A673 (cell line): ENCODE measurements around the gene NEK5. TPM values are rescaled to one million over a fixed set of nuclear protein-coding genes. Genes with fewer than 3 reads are reported as not detected.

Source experiments
- BruUV-seq: library from RNA; stranded (reverse); fragments of 400-500 nt; replicated peaks from 2 replicates; lab custom pipeline; 2021; lab: Mats Ljungman, UMichigan
- CTCF ChIA-PET: fragments of 300-600 bp; sonication (Branson Sonifier 250); formaldehyde crosslinking; loops from one replicate; lab custom pipeline; 2022; ENCODE audit warnings: antibody characterized with exemption; lab: Charles Lee
- POLR2A ChIA-PET: fragments of 300-600 bp; sonication (Branson Sonifier 250); formaldehyde crosslinking; loops from one replicate; lab custom pipeline; 2022; ENCODE audit warnings: antibody characterized with exemption; ENCODE audit not compliant: low non-redundant PET; lab: Charles Lee
- DNase-seq: peaks from one replicate; pipeline ENCODE4 v3.0.0-alpha.2; 2015; ENCODE audit warnings: low spot score
- H3K27ac ChIP-seq: fragments of 200-600 bp; sonication (generic); 2 replicates; pipeline ENCODE4 v1.5.1; 2016; ENCODE audit warnings: mixed run types, low read depth, mild to moderate bottlenecking, mixed read lengths, antibody characterized with exemption, low read length; ENCODE audit not compliant: poor library complexity, severe bottlenecking
- H3K27me3 ChIP-seq: fragments of 200-600 bp; sonication (generic); replicated peaks from 2 replicates; pipeline ENCODE4 v1.6.1; 2017; ENCODE audit warnings: mixed run types, low read depth, mild to moderate bottlenecking, mixed read lengths, antibody characterized with exemption, low read length; ENCODE audit not compliant: insufficient read depth, poor library complexity
- H3K36me3 ChIP-seq: fragments of 200-600 bp; sonication (generic); 2 replicates; pipeline ENCODE4 v1.6.1; 2016; ENCODE audit warnings: mixed run types, mild to moderate bottlenecking, mixed read lengths, antibody characterized with exemption, low read length; ENCODE audit not compliant: insufficient read depth, poor library complexity, severe bottlenecking
- H3K4me1 ChIP-seq: fragments of 200-600 bp; sonication (generic); 2 replicates; pipeline ENCODE4 v1.6.1; 2017; ENCODE audit warnings: mixed run types, mild to moderate bottlenecking, mixed read lengths, antibody characterized with exemption, low read length; ENCODE audit not compliant: insufficient read depth, poor library complexity, severe bottlenecking
- H3K4me3 ChIP-seq: fragments of 200-600 bp; sonication (generic); 2 replicates; pipeline ENCODE4 v1.5.1; 2016; ENCODE audit warnings: low read depth, mixed run types, mild to moderate bottlenecking, mixed read lengths, low read length; ENCODE audit not compliant: poor library complexity, severe bottlenecking
- H3K9me3 ChIP-seq: fragments of 200-600 bp; sonication (generic); 2 replicates; pipeline ENCODE4 v1.6.1; 2016; ENCODE audit warnings: mixed run types, low read depth, mild to moderate bottlenecking, mixed read lengths, antibody characterized with exemption, low read length; ENCODE audit not compliant: poor library complexity, severe bottlenecking
- EZH2 ChIP-seq: fragments of 200-600 bp; sonication (generic); IDR thresholded peaks from 2 replicates; pipeline ENCODE4 v1.6.1; 2017; ENCODE audit warnings: borderline replicate concordance, low read depth, mild to moderate bottlenecking, mixed read lengths, antibody characterized with exemption, low read length; ENCODE audit not compliant: poor library complexity, severe bottlenecking
- intact Hi-C: fragments of 100-400 bp; cut with micrococcal nuclease; formaldehyde crosslinking; loops from one replicate; pipeline ENCODE4 v1.10.0; 2022; ENCODE audit not compliant: unreplicated experiment
- total RNA-seq: library from RNA; stranded (reverse); gene quantifications from 2 replicates; pipeline ENCODE4 v1.2.3, GENCODE V29; 2021
- TF ChIP-seq, protein P1 (sequence below): fragments of 300-800, 200-600 bp; sonication (generic); conservative IDR thresholded peaks from 2 replicates; pipeline ENCODE4 v1.5.1; 2017; ENCODE audit warnings: low read depth, mild to moderate bottlenecking, antibody characterized with exemption, low read length, moderate library complexity, mixed read lengths

NEK5 gene
- total RNA-seq, 1 experiment from 2014 or later: not detected

DNA sequence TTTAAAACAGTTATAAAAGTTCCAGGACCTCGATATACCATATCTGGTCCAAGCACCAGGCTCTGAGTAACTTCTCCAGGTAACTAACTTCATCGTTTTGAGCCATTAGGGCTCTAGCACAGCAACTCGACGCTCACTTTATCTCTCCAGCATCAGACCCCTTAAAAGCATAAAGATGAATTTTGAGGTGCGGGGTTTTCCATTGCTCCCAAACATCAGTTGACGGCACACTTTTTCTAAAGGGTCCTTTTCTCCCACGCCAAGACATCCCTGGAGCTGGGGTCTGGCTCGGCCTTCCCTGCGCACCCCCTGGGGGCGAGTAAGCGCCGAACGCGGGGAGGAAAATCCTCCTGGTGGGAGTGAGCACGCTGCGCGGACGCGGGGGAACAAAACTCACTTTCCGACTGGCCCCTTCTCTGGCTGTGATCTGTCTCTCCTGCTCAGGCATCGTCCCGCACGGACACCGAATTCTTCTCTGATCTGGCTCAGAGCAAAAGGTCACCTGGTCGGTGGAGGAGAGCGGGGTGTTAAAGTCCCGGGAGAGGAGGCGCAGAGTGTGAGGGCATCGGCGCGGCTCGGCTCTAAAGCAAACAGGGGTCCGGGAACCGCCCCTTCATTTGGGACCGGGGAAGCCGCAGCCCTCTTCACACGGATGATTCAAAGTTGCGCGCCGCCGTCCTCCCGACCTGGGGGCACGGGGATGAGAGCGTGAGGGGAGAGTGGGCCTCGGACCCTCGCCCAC is 117.8 kb downstream of the NEK5 start, which contains the start of gene ATP7B:
ATP7B (minus strand) TSS at position 561 of the 742 bp plus-strand sequence; CDS start at position 448, 113 bp downstream.
- Histone ChIP-seq H3K4me3 (peak within 1 kb of the TSS; percentile 98), H3K36me3 (no peaks in the 10 kb centered on the region), H3K27ac (peak within 1 kb of the TSS; percentile 79), H3K27me3 (peaks cover 22% of the 10 kb centered on the region), H3K9me3 (no peaks in the 10 kb centered on the region), H3K4me1 (peaks cover 10% of the 10 kb centered on the region)
- TF ChIP-seq, protein P1, sequence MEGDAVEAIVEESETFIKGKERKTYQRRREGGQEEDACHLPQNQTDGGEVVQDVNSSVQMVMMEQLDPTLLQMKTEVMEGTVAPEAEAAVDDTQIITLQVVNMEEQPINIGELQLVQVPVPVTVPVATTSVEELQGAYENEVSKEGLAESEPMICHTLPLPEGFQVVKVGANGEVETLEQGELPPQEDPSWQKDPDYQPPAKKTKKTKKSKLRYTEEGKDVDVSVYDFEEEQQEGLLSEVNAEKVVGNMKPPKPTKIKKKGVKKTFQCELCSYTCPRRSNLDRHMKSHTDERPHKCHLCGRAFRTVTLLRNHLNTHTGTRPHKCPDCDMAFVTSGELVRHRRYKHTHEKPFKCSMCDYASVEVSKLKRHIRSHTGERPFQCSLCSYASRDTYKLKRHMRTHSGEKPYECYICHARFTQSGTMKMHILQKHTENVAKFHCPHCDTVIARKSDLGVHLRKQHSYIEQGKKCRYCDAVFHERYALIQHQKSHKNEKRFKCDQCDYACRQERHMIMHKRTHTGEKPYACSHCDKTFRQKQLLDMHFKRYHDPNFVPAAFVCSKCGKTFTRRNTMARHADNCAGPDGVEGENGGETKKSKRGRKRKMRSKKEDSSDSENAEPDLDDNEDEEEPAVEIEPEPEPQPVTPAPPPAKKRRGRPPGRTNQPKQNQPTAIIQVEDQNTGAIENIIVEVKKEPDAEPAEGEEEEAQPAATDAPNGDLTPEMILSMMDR: no peak
- TF ChIP-seq EZH2: no peak
- ChIA-PET CTCF (no interaction called here), POLR2A (no interaction called here)
- no TSS peak for BruUV-seq
- intact Hi-C loops: loop anchor here (10.0 kb wide), 1 partner anchor 444 kb away; the partner anchor contains the start of genes CKAP2 and VPS36
- DNase-seq: peak; percentile 24

GRCh38 chr13:52009946-52010345 is 118.9 kb downstream of the NEK5 start:
- no peak overlapping the region for H3K27ac ChIP-seq
- no peak for TF ChIP-seq EZH2
- TF ChIP-seq, protein P1: no peak
- no peak for DNase-seq
- no peak overlapping the region for H3K4me3 ChIP-seq
- peaks cover 10% of the 10 kb centered on the region for H3K4me1 ChIP-seq
- intact Hi-C loops: loop anchor here (10.0 kb wide), 1 partner anchor 445 kb away; the partner anchor contains the start of genes CKAP2 and VPS36
- BruUV-seq: no TSS peak
- no peaks in the 10 kb centered on the region for H3K36me3 ChIP-seq
- peaks cover 22% of the 10 kb centered on the region for H3K27me3 ChIP-seq
- CTCF ChIA-PET: no interaction called here
- no peaks in the 10 kb centered on the region for H3K9me3 ChIP-seq
- POLR2A ChIA-PET: no interaction called here

DNA sequence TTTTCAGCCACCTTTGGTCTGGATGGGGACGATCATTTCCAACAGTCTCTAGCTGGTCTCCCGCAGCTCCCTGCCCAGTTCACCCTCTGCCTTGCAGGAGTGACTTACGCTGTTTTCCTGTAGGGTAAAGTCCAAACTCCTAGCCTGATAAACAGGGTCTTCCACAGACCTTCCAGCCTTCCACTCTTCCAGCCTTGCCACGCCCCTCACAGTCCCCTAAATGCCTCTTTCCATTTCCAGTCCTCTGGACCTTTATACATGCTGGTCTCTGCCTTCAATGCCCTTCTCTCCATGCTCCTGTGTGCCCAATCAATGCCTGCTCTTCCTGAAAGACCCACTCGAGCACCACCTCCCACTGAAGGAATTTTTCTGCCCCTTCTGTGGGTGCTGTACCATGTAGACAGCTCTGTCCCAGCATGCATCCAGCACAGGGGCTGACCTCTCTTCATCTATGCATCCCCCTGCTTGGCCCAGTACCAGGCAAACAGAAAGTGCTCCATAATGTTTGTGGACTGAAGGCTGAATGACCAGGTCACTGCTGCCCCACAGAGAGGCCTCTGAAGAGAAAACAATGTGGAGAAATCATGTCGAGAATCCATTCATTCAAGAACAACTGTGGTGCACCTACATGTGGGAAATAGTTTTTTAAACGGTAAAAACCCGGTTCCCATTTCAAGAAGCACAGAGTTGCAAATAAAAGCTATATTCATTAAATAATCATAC is 122.2 kb downstream of the NEK5 start:
- no peaks in the 10 kb centered on the region for H3K9me3 ChIP-seq
- intact Hi-C loops: no loop called here
- peaks cover 22% of the 10 kb centered on the region for H3K27me3 ChIP-seq
- DNase-seq: no peak
- H3K27ac ChIP-seq: no peak overlapping the region
- H3K36me3 ChIP-seq: no peaks in the 10 kb centered on the region
- ChIA-PET CTCF (no interaction called here), POLR2A (no interaction called here)
- no peak overlapping the region for H3K4me3 ChIP-seq
- BruUV-seq: no TSS peak
- H3K4me1 ChIP-seq: no peaks in the 10 kb centered on the region
- TF ChIP-seq, protein P1: no peak
- TF ChIP-seq EZH2: no peak
